SU-DHL-6 (cell line): ENCODE data around the gene HINT1.

Experiments
- H2AFZ ChIP-seq: fragments of 200-600 bp; sonication (generic); 2 replicates; pipeline ENCODE4 v1.6.1; 2014; ENCODE audit warnings: low read depth, mild to moderate bottlenecking, moderate library complexity, mixed read lengths, antibody characterized with exemption, low read length; ENCODE audit not compliant: severe bottlenecking
- H3F3A ChIP-seq: fragments of 200-600 bp; shearing (Covaris generic); 2 replicates; pipeline ENCODE4 v1.6.0; 2016; ENCODE audit warnings: antibody characterized with exemption, mild to moderate bottlenecking; ENCODE audit not compliant: insufficient read depth
- H3K27ac ChIP-seq: fragments of 200-600 bp; sonication (generic); 2 replicates; pipeline ENCODE4 v1.5.1; 2016; ENCODE audit warnings: low read depth, mild to moderate bottlenecking, low read length, moderate library complexity, mixed read lengths
- H3K27me3 ChIP-seq: fragments of 200-600 bp; sonication (generic), shearing (Covaris generic); 2 replicates; pipeline ENCODE4 v1.6.0; 2014; ENCODE audit warnings: mild to moderate bottlenecking, low read length
- H3K36me3 ChIP-seq: fragments of 200-600 bp; sonication (generic); 2 replicates; pipeline ENCODE4 v1.6.1; 2014; ENCODE audit warnings: mild to moderate bottlenecking, low read length, mixed read lengths
- H3K4me2 ChIP-seq: fragments of 300-600, 200-600 bp; shearing (Covaris generic), sonication (generic); 2 replicates; pipeline ENCODE4 v1.6.0; 2014; ENCODE audit warnings: low read length, low read depth, mild to moderate bottlenecking; ENCODE audit not compliant: poor library complexity, severe bottlenecking
- H3K4me3 ChIP-seq: fragments of 200-600 bp; sonication (generic); 2 replicates; pipeline ENCODE4 v1.5.1; 2014; ENCODE audit warnings: antibody characterized with exemption, low read length, mild to moderate bottlenecking, mixed read lengths; ENCODE audit not compliant: insufficient read depth, poor library complexity, severe bottlenecking
- H3K79me2 ChIP-seq: fragments of 200-600 bp; sonication (generic); 2 replicates; pipeline ENCODE4 v1.6.1; 2014; ENCODE audit warnings: mild to moderate bottlenecking, low read length, moderate library complexity; ENCODE audit not compliant: insufficient read depth
- H3K9ac ChIP-seq: fragments of 200-600 bp; sonication (generic); 2 replicates; pipeline ENCODE4 v1.7.0; 2014; ENCODE audit warnings: mild to moderate bottlenecking, low read length
- H3K9me2 ChIP-seq: fragments of 200-600 bp; sonication (generic); replicated peaks from 2 replicates; pipeline ENCODE4 v1.6.1; 2014; ENCODE audit warnings: low read length; ENCODE audit not compliant: insufficient read depth
- H3K9me3 ChIP-seq: fragments of 200-600 bp; sonication (generic); 2 replicates; pipeline ENCODE4 v1.6.1; 2014; ENCODE audit warnings: low read length, mixed read lengths; ENCODE audit not compliant: insufficient read depth
- H4K20me1 ChIP-seq: fragments of 200-600 bp; sonication (generic); 2 replicates; pipeline ENCODE4 v1.6.1; 2014; ENCODE audit warnings: low read depth, mild to moderate bottlenecking, antibody characterized with exemption, low read length, moderate library complexity, mixed read lengths
- EZH2phosphoT487 ChIP-seq: fragments of 200-600 bp; sonication (generic), shearing (Covaris generic); conservative IDR thresholded peaks from 2 replicates; pipeline ENCODE4 v1.6.1; 2018; ENCODE audit warnings: mild to moderate bottlenecking, antibody characterized with exemption, low read length, moderate library complexity, mixed read lengths
- TF ChIP-seq, protein P1 (sequence below): fragments of 200-600 bp; sonication (generic); IDR thresholded peaks from one replicate; pipeline ENCODE4 v1.5.1; 2017; ENCODE audit warnings: antibody characterized with exemption, mild to moderate bottlenecking, low read length, moderate library complexity; ENCODE audit not compliant: insufficient read depth, poor library complexity, severe bottlenecking

Gene HINT1

DNA sequence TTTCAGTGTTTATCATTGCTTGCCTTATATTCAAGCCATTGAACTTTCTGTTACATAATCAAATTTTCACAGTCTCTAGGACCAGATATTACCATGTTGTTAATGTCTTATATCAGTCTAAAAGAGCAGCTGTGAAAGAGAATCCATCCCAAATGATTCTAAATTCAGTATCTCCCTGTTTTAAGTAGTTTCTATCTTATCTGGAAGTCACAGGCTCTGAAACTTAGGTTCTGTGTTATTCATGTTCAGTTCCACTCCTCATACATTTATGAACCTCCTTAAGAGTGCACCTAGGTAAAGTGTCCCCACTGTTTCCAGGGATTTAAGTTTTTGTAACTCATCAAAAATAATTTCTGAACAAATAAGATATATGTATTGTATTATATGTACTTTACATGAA, 15.4 kb upstream of the HINT1 start:
- Histone ChIP-seq H3F3A (peaks cover 25% of the 10 kb centered on the region; the same call in 1 of the 2 replicates), H3K36me3 (peaks cover 13% of the 10 kb centered on the region; the same call in 1 of the 2 replicates), H3K4me3 (no peak overlapping the region), H2AFZ (no peak overlapping the region), H3K9me2 (no peaks in the 10 kb centered on the region), H4K20me1 (no peaks in the 10 kb centered on the region), H3K79me2 (peaks cover 29% of the 10 kb centered on the region), H3K9ac (no peak overlapping the region), H3K4me2 (peak overlapping the region; percentile 23), H3K27ac (peak overlapping the region; percentile 64), H3K9me3 (no peaks in the 10 kb centered on the region), H3K27me3 (no peaks in the 10 kb centered on the region)
- no peak for TF ChIP-seq EZH2phosphoT487
- TF ChIP-seq, protein P1, sequence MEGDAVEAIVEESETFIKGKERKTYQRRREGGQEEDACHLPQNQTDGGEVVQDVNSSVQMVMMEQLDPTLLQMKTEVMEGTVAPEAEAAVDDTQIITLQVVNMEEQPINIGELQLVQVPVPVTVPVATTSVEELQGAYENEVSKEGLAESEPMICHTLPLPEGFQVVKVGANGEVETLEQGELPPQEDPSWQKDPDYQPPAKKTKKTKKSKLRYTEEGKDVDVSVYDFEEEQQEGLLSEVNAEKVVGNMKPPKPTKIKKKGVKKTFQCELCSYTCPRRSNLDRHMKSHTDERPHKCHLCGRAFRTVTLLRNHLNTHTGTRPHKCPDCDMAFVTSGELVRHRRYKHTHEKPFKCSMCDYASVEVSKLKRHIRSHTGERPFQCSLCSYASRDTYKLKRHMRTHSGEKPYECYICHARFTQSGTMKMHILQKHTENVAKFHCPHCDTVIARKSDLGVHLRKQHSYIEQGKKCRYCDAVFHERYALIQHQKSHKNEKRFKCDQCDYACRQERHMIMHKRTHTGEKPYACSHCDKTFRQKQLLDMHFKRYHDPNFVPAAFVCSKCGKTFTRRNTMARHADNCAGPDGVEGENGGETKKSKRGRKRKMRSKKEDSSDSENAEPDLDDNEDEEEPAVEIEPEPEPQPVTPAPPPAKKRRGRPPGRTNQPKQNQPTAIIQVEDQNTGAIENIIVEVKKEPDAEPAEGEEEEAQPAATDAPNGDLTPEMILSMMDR, result no peak

DNA sequence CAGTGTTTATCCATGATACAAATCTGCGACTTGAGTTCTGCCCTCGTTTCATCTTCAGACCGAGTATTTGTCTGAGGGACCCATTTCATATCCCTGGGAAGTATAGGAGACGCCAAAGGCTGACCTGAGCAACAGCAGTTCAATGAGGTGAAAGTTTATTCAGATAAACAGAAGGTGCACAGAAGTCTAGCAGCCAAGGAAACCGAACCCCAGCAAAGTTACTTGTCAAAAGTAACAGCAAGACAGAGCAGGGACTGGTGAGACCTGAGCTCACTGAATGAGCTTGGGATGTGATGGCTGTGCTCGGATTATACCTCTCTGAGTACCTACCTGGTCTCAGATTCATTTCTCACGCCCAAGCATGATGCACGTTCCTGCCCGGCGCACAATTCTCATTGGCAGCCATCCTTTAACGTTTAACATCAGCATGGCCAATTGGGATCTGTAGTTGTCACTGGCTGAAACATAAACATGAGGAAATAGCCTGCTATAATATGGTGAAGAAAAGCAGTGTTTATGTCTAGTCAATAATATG, 6.3 kb upstream of the HINT1 start:
- no peaks in the 10 kb centered on the region for H3K9me2 ChIP-seq
- peaks cover 43% of the 10 kb centered on the region for H3K79me2 ChIP-seq
- no peaks in the 10 kb centered on the region for H3K27me3 ChIP-seq
- TF ChIP-seq, protein P1, result no peak
- TF ChIP-seq EZH2phosphoT487, result no peak
- peaks cover 10% of the 10 kb centered on the region for H3F3A ChIP-seq
- H4K20me1 ChIP-seq, result no peaks in the 10 kb centered on the region
- H3K4me2 ChIP-seq, result peak overlapping the region; percentile 85
- H3K9ac ChIP-seq, result peak overlapping the region; percentile 73
- H3K27ac ChIP-seq, result peak overlapping the region; percentile 36
- H3K9me3 ChIP-seq, result no peaks in the 10 kb centered on the region
- H3K36me3 ChIP-seq, result no peaks in the 10 kb centered on the region
- H2AFZ ChIP-seq, result peak overlapping the region; percentile 20
- H3K4me3 ChIP-seq, result peak overlapping the region; percentile 67

DNA sequence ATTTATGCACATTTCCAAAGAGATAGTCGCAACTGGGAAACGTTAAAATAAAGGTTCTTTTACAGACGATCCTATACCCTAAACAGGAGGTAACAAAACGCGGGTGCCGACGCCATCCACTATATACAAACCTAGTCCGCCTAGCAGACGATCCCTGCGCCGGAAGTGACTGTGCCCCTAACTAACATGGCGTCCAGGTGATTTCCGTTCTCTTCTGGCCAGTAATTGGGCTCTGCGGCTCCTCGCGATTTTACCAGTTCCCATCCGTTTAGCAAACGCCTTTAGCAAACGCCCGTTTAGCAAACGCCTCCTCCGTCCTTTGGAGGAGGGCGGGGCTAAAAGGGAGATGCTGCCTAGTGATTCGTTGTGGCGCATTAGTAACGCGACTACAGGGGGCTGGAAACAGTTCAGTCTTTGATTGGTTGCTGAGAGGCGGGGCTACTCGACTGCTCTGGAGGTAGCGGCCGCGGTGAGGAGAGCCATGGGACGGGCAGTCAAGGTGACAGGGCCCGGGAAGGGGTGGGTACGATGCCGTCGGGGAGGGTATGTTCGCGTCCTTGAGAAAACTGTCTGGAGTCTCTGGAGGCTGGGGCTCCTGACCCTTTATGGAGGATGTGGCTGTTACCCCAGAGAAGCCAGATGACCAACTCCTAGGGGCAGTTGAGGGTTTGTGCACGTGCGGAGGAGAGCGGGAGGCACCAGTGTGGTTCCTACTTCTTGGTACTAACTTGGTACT, 5.7 kb upstream of the HINT1 start, which contains the start of gene LYRM7:
Gene LYRM7 (plus strand): TSS at position 405 of the 736 bp plus-strand sequence. CDS start 77 bp downstream, at position 482.
- Histone ChIP-seq H3K36me3 (no peaks in the 10 kb centered on the region), H3K4me2 (peak within 1 kb of the TSS; percentile 93), H3K9ac (peak within 1 kb of the TSS; percentile 73), H3K4me3 (peak within 1 kb of the TSS; percentile 67), H3K9me3 (no peaks in the 10 kb centered on the region), H3K79me2 (peaks cover 40% of the 10 kb centered on the region), H3K9me2 (no peaks in the 10 kb centered on the region), H3K27ac (peak within 1 kb of the TSS; percentile 48), H3F3A (peaks cover 10% of the 10 kb centered on the region), H4K20me1 (no peaks in the 10 kb centered on the region), H3K27me3 (no peaks in the 10 kb centered on the region), H2AFZ (peak within 1 kb of the TSS; percentile 62)
- TF ChIP-seq, protein P1, result no peak
- TF ChIP-seq EZH2phosphoT487, result no peak
